Panc1 (cell line): ENCODE measurements around the gene H6PD. TPM values are rescaled to one million over a fixed set of nuclear protein-coding genes. Genes with fewer than 3 reads are reported as not detected.

ENCODE experiments used
- ATAC-seq: fragments of 200-7000 bp; cut with Tn5 transposase; 2 replicates; pipeline ENCODE4 v1.9.1; 2020; ENCODE audit warnings: mild to moderate bottlenecking, moderate library complexity
- BruUV-seq: library from RNA; stranded (reverse); fragments of 400-500 nt; replicated peaks from 2 replicates; lab custom pipeline; 2021; lab: Mats Ljungman, UMichigan
- CTCF ChIA-PET: fragments of 300-600 bp; sonication (Branson Sonifier 250); formaldehyde crosslinking; loops from one replicate; lab custom pipeline; 2022; ENCODE audit warnings: antibody characterized with exemption; lab: Charles Lee
- POLR2A ChIA-PET: fragments of 300-600 bp; sonication (Branson Sonifier 250); formaldehyde crosslinking; loops from one replicate; lab custom pipeline; 2022; ENCODE audit warnings: antibody characterized with exemption; lab: Charles Lee
- DNase-seq: peaks from one replicate; pipeline ENCODE4 v3.0.0-alpha.2; 2010; ENCODE audit warnings: low read depth, low spot score
- H3K27ac ChIP-seq: 2 replicates; pipeline ENCODE4 v1.5.1; 2011; ENCODE audit warnings: mild to moderate bottlenecking, low read length, inconsistent platforms
- H3K27me3 ChIP-seq: fragments of 200-500 bp; sonication (Bioruptor generic); 2 replicates; pipeline ENCODE4 v1.6.0; 2014; ENCODE audit warnings: low read length, inconsistent platforms; ENCODE audit not compliant: control insufficient read depth, insufficient read depth
- H3K36me3 ChIP-seq: fragments of 200-500 bp; sonication (Bioruptor generic); 2 replicates; pipeline ENCODE4 v1.5.1; 2014; ENCODE audit warnings: inconsistent platforms, mild to moderate bottlenecking, low read length, moderate library complexity; ENCODE audit not compliant: control insufficient read depth, insufficient read depth
- H3K4me1 ChIP-seq: 2 replicates; pipeline ENCODE4 v1.5.1; 2011; ENCODE audit warnings: inconsistent platforms, mild to moderate bottlenecking, low read length, moderate library complexity; ENCODE audit not compliant: control insufficient read depth, insufficient read depth
- H3K4me3 ChIP-seq, 2 experiments: 2 replicates each; pipeline ENCODE4 v1.5.1; 2011 to 2012; ENCODE audit warnings: low read depth in 2 of 2, low read length in 2 of 2, mild to moderate bottlenecking in 2 of 2, inconsistent platforms in 1 of 2, moderate library complexity in 1 of 2
- H3K9me3 ChIP-seq: fragments of 200-500 bp; sonication (Bioruptor generic); 2 replicates; pipeline ENCODE4 v1.5.1; 2014; ENCODE audit warnings: low read depth, mild to moderate bottlenecking, inconsistent platforms, low read length, moderate library complexity; ENCODE audit not compliant: control insufficient read depth, insufficient read depth
- POLR2AphosphoS5 ChIP-seq: IDR thresholded peaks from 2 replicates; pipeline ENCODE4 v1.6.1; 2012; ENCODE audit warnings: mild to moderate bottlenecking, low read depth, low read length, moderate library complexity
- SIN3A ChIP-seq: IDR thresholded peaks from 2 replicates; pipeline ENCODE4 v1.6.1; 2012; ENCODE audit warnings: low read depth, mild to moderate bottlenecking, low read length, moderate library complexity, borderline replicate concordance; ENCODE audit not compliant: insufficient read depth
- TCF7L2 ChIP-seq: IDR thresholded peaks from 2 replicates; pipeline ENCODE4 v1.6.1; 2011; ENCODE audit warnings: mild to moderate bottlenecking, low read depth, low read length, inconsistent platforms
- in situ Hi-C: cut with HindIII; loops from 2 replicates; pipeline ENCODE4 v1.10.0; 2016; ENCODE audit warnings: low sequenced_read_pairs, low pct_unique_long_range_greater_than_20kb
- intact Hi-C: fragments of 100-400 bp; cut with micrococcal nuclease; formaldehyde crosslinking; loops from one replicate; pipeline ENCODE4 v1.10.0; 2022; ENCODE audit not compliant: unreplicated experiment
- total RNA-seq: library from RNA; stranded (reverse); gene quantifications from one replicate; pipeline ENCODE4 v1.2.1, GENCODE V29; 2021; ENCODE audit not compliant: unreplicated experiment
- TF ChIP-seq, protein P1 (sequence below): fragments of 450-650 bp; IDR thresholded peaks from 2 replicates; pipeline ENCODE4 v1.5.1; 2017; ENCODE audit warnings: mild to moderate bottlenecking
- TF ChIP-seq, protein P2 (sequence below), 2 experiments: IDR thresholded peaks; 2 replicates each; pipeline ENCODE4 v1.6.1; 2011 to 2012; ENCODE audit warnings: low read depth in 2 of 2, control low read depth in 1 of 2, low read length in 1 of 2, mild to moderate bottlenecking in 1 of 2, moderate library complexity in 1 of 2; ENCODE audit not compliant: insufficient read depth in 1 of 2

Gene H6PD
- total RNA-seq, 1 experiment from 2014 or later: 23.5 TPM

- POLR2A ChIA-PET: no interaction called here
- Histone ChIP-seq H3K27me3 (no peaks in the 10 kb centered on the region), H3K4me3 (no peak overlapping the region), H3K27ac (no peak overlapping the region), H3K4me1 (peaks cover 12% of the 10 kb centered on the region), H3K9me3 (no peaks in the 10 kb centered on the region), H3K36me3 (no peaks in the 10 kb centered on the region)
- intact Hi-C loops (no loop called here), in situ Hi-C loops (no loop called here)
- DNase-seq: no peak
- ATAC-seq: no peak
- no TSS peak for BruUV-seq
- CTCF ChIA-PET: interaction anchor here (0.5 kb wide), 1 partner anchor 51 kb away, joined by 7 read pairs; no protein-coding TSS in a partner anchor
- TF ChIP-seq, protein P1, sequence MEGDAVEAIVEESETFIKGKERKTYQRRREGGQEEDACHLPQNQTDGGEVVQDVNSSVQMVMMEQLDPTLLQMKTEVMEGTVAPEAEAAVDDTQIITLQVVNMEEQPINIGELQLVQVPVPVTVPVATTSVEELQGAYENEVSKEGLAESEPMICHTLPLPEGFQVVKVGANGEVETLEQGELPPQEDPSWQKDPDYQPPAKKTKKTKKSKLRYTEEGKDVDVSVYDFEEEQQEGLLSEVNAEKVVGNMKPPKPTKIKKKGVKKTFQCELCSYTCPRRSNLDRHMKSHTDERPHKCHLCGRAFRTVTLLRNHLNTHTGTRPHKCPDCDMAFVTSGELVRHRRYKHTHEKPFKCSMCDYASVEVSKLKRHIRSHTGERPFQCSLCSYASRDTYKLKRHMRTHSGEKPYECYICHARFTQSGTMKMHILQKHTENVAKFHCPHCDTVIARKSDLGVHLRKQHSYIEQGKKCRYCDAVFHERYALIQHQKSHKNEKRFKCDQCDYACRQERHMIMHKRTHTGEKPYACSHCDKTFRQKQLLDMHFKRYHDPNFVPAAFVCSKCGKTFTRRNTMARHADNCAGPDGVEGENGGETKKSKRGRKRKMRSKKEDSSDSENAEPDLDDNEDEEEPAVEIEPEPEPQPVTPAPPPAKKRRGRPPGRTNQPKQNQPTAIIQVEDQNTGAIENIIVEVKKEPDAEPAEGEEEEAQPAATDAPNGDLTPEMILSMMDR: no peak
- TF ChIP-seq POLR2AphosphoS5: no peak
- no peak for TF ChIP-seq TCF7L2
- no peak for TF ChIP-seq SIN3A
- TF ChIP-seq, protein P2, sequence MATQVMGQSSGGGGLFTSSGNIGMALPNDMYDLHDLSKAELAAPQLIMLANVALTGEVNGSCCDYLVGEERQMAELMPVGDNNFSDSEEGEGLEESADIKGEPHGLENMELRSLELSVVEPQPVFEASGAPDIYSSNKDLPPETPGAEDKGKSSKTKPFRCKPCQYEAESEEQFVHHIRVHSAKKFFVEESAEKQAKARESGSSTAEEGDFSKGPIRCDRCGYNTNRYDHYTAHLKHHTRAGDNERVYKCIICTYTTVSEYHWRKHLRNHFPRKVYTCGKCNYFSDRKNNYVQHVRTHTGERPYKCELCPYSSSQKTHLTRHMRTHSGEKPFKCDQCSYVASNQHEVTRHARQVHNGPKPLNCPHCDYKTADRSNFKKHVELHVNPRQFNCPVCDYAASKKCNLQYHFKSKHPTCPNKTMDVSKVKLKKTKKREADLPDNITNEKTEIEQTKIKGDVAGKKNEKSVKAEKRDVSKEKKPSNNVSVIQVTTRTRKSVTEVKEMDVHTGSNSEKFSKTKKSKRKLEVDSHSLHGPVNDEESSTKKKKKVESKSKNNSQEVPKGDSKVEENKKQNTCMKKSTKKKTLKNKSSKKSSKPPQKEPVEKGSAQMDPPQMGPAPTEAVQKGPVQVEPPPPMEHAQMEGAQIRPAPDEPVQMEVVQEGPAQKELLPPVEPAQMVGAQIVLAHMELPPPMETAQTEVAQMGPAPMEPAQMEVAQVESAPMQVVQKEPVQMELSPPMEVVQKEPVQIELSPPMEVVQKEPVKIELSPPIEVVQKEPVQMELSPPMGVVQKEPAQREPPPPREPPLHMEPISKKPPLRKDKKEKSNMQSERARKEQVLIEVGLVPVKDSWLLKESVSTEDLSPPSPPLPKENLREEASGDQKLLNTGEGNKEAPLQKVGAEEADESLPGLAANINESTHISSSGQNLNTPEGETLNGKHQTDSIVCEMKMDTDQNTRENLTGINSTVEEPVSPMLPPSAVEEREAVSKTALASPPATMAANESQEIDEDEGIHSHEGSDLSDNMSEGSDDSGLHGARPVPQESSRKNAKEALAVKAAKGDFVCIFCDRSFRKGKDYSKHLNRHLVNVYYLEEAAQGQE (IDR thresholded peaks at IDR 0.05; ENCODE audit: insufficient read depth in 1 of 2, low read depth in 2 of 2, low read length in 1 of 2): no peak
Observed at GRCh38 chr1:9194024-9194423, 40.5 kb upstream of the H6PD start.

GRCh38 chr1:9195651-9196050 lies 38.9 kb upstream of the H6PD start:
- no peak overlapping the region for H3K4me3 ChIP-seq
- in situ Hi-C loops: no loop called here
- H3K9me3 ChIP-seq: no peaks in the 10 kb centered on the region
- no peaks in the 10 kb centered on the region for H3K27me3 ChIP-seq
- ATAC-seq (no peak), DNase-seq (no peak)
- no peaks in the 10 kb centered on the region for H3K36me3 ChIP-seq
- intact Hi-C loops: loop anchor here (2.0 to 5.0 kb wide), 3 partner anchors 53 to 85 kb away; partner anchors contain the start of gene GPR157
- TF ChIP-seq, protein P1: no peak
- peaks cover 12% of the 10 kb centered on the region for H3K4me1 ChIP-seq
- no peak overlapping the region for H3K27ac ChIP-seq
- CTCF ChIA-PET: interaction anchor here (0.6 to 2.6 kb wide), 3 partner anchors 17 to 85 kb away, joined by 6 to 28 read pairs (median 18); no protein-coding TSS in a partner anchor
- POLR2A ChIA-PET: no interaction called here
- no TSS peak for BruUV-seq
